Effector CD8-positive, alpha-beta T cell (primary cell): ENCODE measurements around the gene LNP1.
A peak's percentile ranks its signal among the peaks of the same experiment; 100 is the strongest.

ENCODE experiments used
- DNase-seq: peaks from one replicate; lab custom pipeline; 2025; lab: John Stamatoyannopoulos, UW

LNP1 gene

DNA sequence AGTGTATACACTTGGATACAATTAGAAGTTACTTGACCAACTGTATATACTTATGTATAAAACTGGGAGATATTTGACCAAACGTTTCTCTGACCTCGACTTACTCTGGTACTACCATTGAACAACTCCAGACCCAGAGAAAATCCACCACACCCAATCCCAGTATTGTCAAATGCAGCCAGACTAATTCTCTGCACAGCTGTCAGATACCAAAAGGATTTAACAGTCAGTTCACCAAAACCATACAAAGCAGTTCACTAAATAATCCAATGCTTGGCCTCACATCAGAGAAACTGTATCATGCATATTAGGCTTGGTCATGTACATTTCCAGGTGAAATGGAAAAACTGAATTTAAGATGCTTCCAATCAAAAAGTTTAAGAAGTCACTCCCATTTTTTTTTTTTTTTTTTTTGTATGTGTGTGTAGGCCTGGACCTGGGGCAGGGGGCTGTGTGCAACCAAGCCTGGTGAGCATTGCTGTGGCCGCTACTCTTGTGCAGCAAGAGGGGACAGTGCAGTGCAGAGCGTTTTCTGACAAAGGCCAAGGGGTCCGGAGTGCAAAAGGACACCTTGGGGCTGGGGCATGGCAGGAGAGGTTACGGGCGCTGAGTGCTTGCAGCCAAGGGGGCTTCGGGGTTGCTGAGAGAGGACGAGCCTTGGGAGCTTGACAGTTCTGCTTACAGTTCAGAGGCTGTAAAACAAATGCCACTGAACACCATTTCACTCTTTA lies 1.8 kb upstream of the LNP1 start:
- no peak for DNase-seq

GRCh38 chr3:100400419-100400779 lies 940 bp upstream of the LNP1 start:
- peak; percentile 20 for DNase-seq

DNA sequence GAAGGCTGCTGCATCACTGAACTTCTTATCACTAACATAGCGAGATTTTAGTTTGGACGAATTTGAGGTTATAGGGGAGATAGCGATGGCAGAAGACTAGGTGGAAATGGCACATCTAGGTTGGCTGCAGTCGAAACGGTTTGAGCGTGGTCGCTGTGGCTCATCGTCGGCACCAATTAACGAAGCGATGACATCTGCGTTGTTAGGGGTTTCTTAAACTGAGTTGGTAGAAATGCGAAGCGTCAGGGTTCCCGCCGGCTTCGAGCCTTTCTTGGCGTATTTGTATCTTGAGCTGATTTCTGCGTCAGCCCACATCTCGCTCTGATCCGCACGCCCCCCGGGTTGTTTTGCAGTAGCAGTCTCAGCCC lies 319 bp downstream of the LNP1 start:
- DNase-seq = peak; percentile 40

- DNase-seq = no peak
Observed at GRCh38 chr3:100402256-100402655, 917 bp downstream of the LNP1 start.

DNA sequence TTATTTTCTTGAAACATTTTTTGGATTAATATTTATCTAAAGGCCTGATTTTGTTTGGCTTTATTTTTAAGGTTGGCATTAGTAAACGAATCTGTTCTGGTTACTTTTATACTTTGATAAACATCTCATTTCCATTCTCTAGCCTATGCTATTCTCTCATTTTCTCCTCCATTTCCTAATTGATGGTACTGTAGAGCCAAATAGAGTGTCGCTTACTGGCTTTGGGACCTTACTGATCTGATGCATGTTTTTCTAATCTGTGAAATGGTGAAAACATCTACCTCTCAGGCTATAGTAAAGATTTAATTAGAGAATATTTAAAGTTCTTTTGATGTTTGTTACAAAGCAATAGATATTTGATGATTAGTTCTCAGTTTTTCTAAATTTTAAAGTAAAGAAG lies 1.6 kb downstream of the LNP1 start:
- DNase-seq = no peak

- DNase-seq = no peak
Observed at GRCh38 chr3:100403362-100404249, 2.3 kb downstream of the LNP1 start.

DNA sequence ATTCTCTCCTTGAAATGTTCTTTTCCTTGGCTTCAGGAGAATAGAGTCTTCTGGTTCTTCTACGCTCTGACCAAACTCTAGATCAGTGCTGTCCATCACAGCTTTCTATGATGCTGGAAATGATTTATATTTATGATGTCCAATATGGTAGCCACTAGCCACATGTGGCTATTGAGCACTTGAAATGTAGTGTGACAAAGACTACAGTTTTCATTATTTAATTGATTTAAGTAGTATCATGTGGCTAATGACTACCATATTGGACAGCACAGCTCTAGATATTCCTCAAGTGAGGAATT lies 2.9 kb downstream of the LNP1 start:
- no peak for DNase-seq

DNA sequence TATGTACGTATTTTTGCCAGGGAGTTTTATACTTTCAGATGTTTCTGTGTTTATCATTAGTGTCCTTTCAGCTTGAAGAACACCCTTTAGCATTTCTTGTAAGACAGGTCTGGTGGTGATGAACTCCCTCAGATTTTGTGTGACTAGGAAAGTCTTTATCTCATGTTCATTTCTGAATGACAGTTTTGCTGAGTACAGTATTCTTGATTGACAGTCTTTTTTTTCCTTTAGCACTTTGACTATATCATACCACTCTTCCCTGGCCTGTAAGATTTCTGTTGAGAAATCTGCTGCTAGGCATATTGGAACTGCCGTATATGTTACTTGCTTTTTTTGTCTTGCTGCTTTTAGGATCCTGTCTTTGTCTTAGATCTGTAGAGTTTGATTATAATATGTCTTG lies 5.8 kb downstream of the LNP1 start:
- DNase-seq = no peak

DNA sequence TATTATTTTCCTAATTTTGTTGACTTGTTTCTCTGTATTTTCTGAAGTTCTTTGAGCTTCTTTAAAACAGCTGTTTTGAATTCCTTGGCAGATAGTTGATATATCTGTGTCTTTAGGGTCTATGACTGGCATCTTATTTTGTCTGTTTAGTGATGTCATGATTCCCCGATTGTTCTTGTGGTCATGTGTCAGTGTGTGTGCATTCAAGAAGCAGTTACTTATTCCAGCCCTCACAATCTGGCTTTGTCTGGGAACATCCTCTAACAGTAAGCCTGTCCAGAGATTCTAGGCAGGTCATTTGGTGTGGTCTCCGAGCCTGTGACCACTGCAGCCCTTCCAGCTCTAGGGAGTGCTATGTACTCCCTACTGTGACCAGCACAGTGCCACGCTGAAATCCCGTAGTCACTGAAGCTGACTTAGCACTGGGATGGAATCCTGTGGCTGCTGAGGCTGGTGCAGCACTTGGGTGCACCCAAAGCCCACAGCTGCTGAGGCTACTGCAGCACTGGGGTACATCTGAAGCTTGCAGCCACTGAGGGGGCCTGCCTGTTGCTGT lies 6.7 kb downstream of the LNP1 start:
- no peak for DNase-seq

DNA sequence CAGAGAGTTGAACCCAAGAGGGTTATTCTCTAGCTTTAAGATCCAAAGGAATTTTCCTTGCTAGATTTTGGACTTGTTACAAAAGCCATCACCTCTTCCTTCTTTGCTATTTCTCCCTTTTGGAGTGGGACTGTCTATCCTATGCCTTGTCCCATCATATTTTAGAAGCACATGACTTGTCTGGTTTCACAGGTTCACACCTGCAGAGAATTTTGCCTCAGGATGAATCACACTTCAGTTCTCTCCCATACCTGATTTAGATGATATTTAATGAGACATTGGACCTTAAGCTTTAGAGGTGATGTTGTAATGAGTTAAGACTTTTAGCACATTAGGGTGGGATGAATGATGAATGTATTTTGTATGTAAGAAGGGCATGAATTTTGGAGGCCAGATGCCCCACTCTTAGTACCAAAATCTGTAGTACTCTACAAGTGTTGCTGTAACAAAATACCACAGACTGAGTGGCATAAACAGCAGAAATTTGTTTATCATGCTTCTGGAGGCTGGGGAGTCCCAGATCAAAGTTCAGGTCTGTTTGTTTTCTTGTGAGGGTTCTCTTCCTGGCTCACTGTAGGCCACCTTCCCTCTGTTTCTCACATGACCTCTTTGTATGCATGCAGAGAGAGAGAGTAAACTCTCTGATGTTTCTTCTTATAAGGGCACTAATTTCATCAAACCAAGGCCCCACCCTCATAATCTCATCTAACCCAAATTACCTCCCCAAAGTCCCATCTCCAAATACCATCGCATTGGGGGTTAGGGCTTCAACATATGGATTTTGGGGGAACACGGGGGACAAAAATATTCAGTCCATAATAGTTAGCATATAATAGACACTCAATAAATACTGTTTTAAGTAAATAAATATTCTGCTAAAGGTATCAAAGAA lies 10.0 kb downstream of the LNP1 start:
- no peak for DNase-seq

DNA sequence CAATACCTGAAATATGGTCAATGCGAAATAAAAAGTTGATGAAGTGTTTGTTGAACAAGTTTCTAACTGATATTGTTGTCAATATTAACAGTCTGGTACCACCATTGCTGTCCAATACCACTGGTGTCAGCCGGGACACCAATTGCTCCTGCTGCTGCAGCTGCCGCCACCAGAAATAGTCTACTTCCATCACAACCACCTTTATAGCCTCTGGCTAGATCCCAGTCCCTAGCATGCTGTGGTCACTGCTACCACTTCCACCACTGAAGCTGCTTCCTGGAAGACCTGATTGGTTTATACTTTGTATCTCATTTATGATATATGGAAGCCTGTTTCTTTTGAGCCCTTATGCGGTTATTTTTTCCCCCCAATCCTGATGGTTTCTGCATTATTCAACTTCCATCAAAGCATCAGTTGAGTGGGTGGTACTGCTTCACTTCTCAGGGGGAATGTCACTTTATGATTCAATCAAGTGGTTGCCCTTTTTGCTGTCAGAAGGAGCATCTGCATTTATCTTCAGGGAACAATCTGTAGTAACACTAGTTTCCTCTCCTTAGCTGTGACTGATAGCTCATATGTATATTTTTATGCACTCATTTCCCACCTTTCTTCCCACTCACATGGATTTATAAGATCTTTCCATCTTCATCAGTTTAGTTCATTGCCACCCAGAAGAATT lies 11.7 kb downstream of the LNP1 start:
- DNase-seq = no peak

DNA sequence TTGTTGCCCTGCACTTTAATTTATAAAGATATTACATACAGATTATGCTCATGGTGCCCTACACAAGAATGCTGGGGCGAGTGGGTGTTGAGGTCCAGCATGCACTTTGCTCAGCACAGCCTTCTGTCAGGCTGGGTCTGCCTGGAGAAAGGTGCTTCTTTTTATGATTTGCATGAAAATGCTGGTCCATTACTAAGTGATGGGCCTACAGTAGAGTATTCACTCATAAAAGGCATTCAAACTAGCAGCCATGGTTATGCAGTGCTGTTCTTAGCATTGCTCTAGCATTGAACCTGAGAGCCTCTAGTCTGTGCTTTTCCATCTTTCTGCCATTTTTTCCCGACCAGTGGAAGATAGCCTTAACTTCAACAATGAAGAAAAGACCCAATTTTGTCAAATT lies 12.3 kb downstream of the LNP1 start:
- DNase-seq = no peak

GRCh38 chr3:100416176-100416575 lies 14.8 kb downstream of the LNP1 start:
- DNase-seq = no peak

GRCh38 chr3:100416863-100417262 lies 15.5 kb downstream of the LNP1 start:
- no peak for DNase-seq

- no peak for DNase-seq
Observed at GRCh38 chr3:100419406-100419805, 18.1 kb downstream of the LNP1 start.

DNA sequence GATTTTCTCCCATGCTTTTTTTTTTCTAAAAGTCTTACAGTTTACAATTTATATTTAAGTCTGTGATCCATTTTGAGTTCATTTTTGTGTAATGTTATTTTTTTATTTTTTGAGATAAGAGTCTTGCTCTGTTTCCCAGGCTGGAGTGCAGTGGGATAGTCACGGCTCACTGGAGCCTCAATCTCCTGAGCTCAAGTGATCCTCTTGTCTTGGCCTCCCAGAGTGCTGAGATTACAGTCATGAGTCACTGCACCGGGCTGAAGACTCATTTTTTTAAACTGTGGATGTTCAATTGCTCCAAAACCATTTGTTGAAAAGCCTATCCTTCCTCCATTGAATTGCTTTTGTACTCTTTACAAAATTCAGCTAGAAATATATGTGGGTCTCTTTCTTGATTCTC lies 19.5 kb downstream of the LNP1 start:
- no peak for DNase-seq

DNA sequence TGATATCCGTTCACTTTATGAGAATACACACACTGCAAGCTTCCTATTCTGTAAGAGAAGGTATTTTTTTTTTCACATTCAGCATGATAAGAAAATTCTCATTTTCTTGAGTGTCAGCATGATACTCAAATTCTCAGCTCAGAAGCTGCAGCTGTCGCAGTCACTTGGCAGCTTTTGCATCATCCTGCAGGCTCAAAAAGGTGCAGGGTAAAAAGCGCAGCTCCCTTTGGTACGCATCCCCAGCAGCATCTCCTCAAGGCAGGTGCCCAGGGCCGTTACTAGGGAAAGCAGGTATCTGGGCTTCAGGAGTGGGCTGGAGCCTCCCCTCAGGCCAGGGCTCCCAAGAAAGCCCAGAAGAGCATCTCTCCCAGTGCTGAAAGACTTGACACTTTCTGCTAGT lies 22.3 kb downstream of the LNP1 start:
- DNase-seq = no peak

DNA sequence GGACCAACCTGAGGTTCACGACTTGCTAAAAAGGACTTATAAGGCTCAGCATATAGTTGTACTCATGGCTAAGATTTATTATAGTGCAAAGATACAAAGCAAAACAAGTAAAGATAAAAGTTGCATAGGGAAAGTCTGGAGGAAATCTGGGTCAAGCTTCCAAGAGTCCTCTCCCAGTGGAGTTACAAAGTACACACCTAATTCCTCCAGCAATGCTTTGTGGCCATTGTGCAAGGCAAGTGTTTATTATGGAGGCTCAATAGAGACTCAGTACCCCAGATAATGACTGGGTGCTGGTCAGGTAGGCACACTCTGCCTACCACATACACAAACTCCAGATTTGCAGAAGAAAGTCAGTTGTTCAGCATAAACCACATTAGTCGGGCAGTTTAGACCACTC lies 22.9 kb downstream of the LNP1 start:
- DNase-seq = no peak

DNA sequence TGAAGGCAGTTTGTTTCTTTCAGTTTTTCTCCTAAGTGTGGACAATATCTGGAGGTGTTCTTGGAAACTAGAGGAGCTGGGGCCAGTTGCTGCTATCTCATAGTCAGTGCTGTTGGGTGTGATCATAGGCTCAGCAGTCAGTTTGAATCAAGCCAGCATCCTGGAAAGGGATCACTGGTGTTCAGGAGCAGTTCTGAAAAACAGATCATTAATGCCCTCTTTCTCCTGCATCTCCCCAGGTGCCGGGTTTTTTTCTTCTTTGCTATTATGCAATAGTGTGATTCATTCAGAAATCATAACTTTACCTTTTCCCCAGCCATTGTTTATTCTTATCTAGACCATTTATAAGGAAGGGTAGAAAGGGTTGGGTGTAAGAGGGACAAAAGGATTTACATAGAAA lies 24.0 kb downstream of the LNP1 start:
- no peak for DNase-seq

GRCh38 chr3:100426067-100426682 lies 24.8 kb downstream of the LNP1 start:
- no peak for DNase-seq

GRCh38 chr3:100427699-100428098 lies 26.4 kb downstream of the LNP1 start:
- no peak for DNase-seq
